ENCODE measurements around the gene CLDN22.

Gene CLDN22

GRCh38 chr4:183356931-183357675 is 37.0 kb upstream of the CLDN22 start:
- ATAC-seq, result no peak
- TF ChIP-seq ZFP3 (CRISPR knock-in tag; IDR thresholded peaks at IDR 0.05) (no peak), CSDC2 (CRISPR knock-in tag; IDR thresholded peaks at IDR 0.05) (no peak), BACH2 (CRISPR knock-in tag; IDR thresholded peaks at IDR 0.05; ENCODE audit: borderline replicate concordance) (no peak), ZC3H10 (CRISPR knock-in tag; IDR thresholded peaks at IDR 0.05) (no peak), CREB5 (CRISPR knock-in tag; IDR thresholded peaks at IDR 0.05; ENCODE audit: low read depth) (no peak), PATZ1 (CRISPR knock-in tag; IDR thresholded peaks at IDR 0.05; ENCODE audit: borderline replicate concordance) (no peak), ESRRG (CRISPR knock-in tag; IDR thresholded peaks at IDR 0.05) (no peak), ZNF70 (CRISPR knock-in tag; IDR thresholded peaks at IDR 0.05) (no peak), OSR1 (CRISPR knock-in tag; IDR thresholded peaks at IDR 0.05) (no peak), PPARA (CRISPR knock-in tag; IDR thresholded peaks at IDR 0.05; ENCODE audit: borderline replicate concordance) (no peak), ARNTL (CRISPR knock-in tag; IDR thresholded peaks at IDR 0.05; ENCODE audit: borderline replicate concordance, low read depth) (no peak)

GRCh38 chr4:183356173-183356830 is 36.2 kb upstream of the CLDN22 start:
- TF ChIP-seq ZFP30 (CRISPR knock-in tag; IDR thresholded peaks at IDR 0.05), result no peak
- TF ChIP-seq SNAI2 (CRISPR knock-in tag; IDR thresholded peaks at IDR 0.05), result no peak

GRCh38 chr4:183355405-183355804 is 35.3 kb upstream of the CLDN22 start:
- peak; percentile 87 for ATAC-seq
- TF ChIP-seq CREB5 (CRISPR knock-in tag; IDR thresholded peaks at IDR 0.05; ENCODE audit: low read depth) (peak; percentile 62; the same call in 1 of the 2 replicates), TOX (CRISPR knock-in tag; IDR thresholded peaks at IDR 0.05; ENCODE audit: borderline replicate concordance) (peak; percentile 94), SNAI2 (CRISPR knock-in tag; IDR thresholded peaks at IDR 0.05) (0 out of 2 replicates have a peak, but pooled peaks have one; percentile 8), POU6F1 (CRISPR knock-in tag; IDR thresholded peaks at IDR 0.05; ENCODE audit: borderline replicate concordance, low read depth) (0 out of 2 replicates have a peak, but pooled peaks have one; percentile 8), ZNF70 (CRISPR knock-in tag; IDR thresholded peaks at IDR 0.05) (no peak), ZC3H10 (CRISPR knock-in tag; IDR thresholded peaks at IDR 0.05) (peak; percentile 98), ISL1 (CRISPR knock-in tag; IDR thresholded peaks at IDR 0.05) (peak; percentile 96), PATZ1 (CRISPR knock-in tag; IDR thresholded peaks at IDR 0.05; ENCODE audit: borderline replicate concordance) (peak; percentile 91), RARB (CRISPR knock-in tag; IDR thresholded peaks at IDR 0.05) (peak; percentile 47; the same call in 1 of the 2 replicates), ARNTL (CRISPR knock-in tag; IDR thresholded peaks at IDR 0.05; ENCODE audit: borderline replicate concordance, low read depth) (no peak), ZNF8 (CRISPR knock-in tag; IDR thresholded peaks at IDR 0.05) (no peak)

More at GRCh38 chr4:183356173-183356830, 36.2 kb upstream of the CLDN22 start:
- no peak for ATAC-seq

GRCh38 chr4:183354219-183354618 is 34.1 kb upstream of the CLDN22 start:
- ATAC-seq, result no peak
- TF ChIP-seq CSDC2 (CRISPR knock-in tag; IDR thresholded peaks at IDR 0.05) (no peak), ISL1 (CRISPR knock-in tag; IDR thresholded peaks at IDR 0.05) (no peak), SNAI2 (CRISPR knock-in tag; IDR thresholded peaks at IDR 0.05) (no peak), PATZ1 (CRISPR knock-in tag; IDR thresholded peaks at IDR 0.05; ENCODE audit: borderline replicate concordance) (no peak), CSRNP3 (CRISPR knock-in tag; IDR thresholded peaks at IDR 0.05) (no peak), ZNF70 (CRISPR knock-in tag; IDR thresholded peaks at IDR 0.05) (no peak), BACH2 (CRISPR knock-in tag; IDR thresholded peaks at IDR 0.05; ENCODE audit: borderline replicate concordance) (no peak), ZFP30 (CRISPR knock-in tag; IDR thresholded peaks at IDR 0.05) (no peak)
